ENCODE results near the gene SLC30A1. TPM values are rescaled to one million over a fixed set of nuclear protein-coding genes. Genes with fewer than 3 reads are reported as not detected.
A peak's percentile ranks its signal among the peaks of the same experiment; 100 is the strongest.

Gene SLC30A1
- total RNA-seq, 5 donors from 2014 or later (not counting 1 experiment from before 2014, with no cell fraction given) = 4.7 to 11.8 (median 9.4) TPM

DNA sequence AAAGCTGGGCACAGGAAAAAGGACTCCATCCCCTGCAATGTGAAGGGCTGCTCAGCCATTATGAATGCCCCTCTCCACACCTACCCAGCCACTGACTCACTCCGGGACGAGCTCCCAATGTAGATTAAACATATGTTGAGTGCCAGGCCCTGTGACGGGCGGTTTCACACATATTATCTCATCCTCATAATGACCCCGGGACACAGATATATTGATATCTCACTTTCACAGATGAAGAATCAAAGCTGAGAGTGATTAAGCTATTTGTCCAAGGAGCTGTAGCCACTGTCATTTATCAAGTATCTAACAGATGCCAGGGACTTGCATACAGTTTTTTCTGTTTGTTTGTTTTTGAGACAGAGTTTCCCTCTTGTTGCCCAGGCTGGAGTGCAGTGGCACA, 35.0 kb upstream of the SLC30A1 start:
- CTCF ChIA-PET = interaction anchor here in 1 of 2 donors (0.5 to 0.7 kb wide), 3 partner anchors 9 to 1687 kb away, joined by 3 to 7 read pairs (median 7); no protein-coding TSS in a partner anchor
- no peak for ATAC-seq (replicated peaks in 1 of 4)
- no peak overlapping the region for H3K27ac ChIP-seq (ENCODE audit: low read length)

DNA sequence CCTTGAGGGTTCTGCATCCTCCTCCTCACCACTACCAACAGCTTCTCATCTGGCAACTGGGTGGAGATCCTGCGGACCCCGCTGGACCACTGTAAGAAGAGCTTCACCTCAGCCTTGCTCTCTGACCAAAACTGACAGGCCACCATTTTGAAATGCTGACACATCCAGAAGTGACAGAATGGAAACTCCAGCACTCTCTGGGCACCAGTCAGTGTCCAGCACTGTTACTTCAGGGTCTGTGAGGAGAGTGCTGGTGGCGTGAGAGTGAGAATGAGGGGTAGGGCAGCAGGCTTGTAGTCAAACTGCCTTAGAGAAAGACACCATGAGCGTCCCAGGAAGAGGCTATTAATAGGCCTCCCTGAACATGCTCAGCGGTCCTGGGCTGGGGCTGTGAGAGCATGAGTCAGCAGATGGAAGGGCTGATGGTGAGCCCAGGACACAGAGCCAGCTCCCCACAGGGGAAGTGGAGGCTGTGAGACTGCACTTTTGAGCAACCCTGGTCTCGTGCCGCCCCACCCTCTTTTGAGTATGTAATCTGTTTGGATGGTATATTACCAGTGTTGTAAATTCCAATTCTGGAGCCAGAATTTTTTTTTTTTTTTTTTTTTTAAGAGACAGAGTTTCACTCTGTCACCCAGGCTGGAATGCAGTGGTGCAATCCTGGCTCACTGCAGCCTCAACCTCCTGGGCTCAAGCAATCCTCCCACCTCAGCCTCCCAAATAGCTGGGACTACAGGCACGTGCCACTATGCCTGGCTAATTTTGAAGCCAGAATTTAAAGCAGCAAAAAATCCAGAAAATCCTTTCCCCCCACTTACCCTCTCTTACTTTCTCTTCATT, 34.4 kb upstream of the SLC30A1 start:
- H3K27me3 Mint-ChIP-seq = no peaks in the 10 kb centered on the region
- no peaks in the 10 kb centered on the region for H3K36me3 Mint-ChIP-seq
- H3K9me3 Mint-ChIP-seq = no peaks in the 10 kb centered on the region
- H3K27ac Mint-ChIP-seq = no peak overlapping the region
- H3K27ac ChIP-seq (ENCODE audit: low read length) = no peak overlapping the region
- ChIA-PET POLR2A (interaction anchor here in 1 of 2 donors (0.7 kb wide), 1 partner anchor 233 kb away, joined by 9 read pairs; no protein-coding TSS in a partner anchor), CTCF (interaction anchor here in 1 of 2 donors (0.7 kb wide), 3 partner anchors 10 to 279 kb away, joined by 3 to 7 read pairs (median 7); no protein-coding TSS in a partner anchor)
- no peaks in the 10 kb centered on the region for H3K4me1 Mint-ChIP-seq
- ATAC-seq (replicated peaks in 1 of 4) (no peak), DNase-seq (peak in 5 of 35 experiments; percentile 8 to 39 (median 15))
- H3K4me3 Mint-ChIP-seq = no peak overlapping the region
- H3K36me3 ChIP-seq (ENCODE audit: control insufficient read depth in 2 of 2, extremely low read depth in 1 of 2, insufficient read depth in 1 of 2, low read length in 1 of 2) = no peaks in the 10 kb centered on the region
- H3K4me1 ChIP-seq (ENCODE audit: control insufficient read depth in 1 of 2, extremely low read depth in 1 of 2, insufficient read depth in 2 of 2, low read length in 2 of 2) = no peaks in the 10 kb centered on the region
- H3K9me3 ChIP-seq = no peaks in the 10 kb centered on the region
- WGBS (ENCODE audit: insufficient coverage) = 75% methylated on average over 5 of the region's 8 CpGs
- H3K27me3 ChIP-seq (replicated peaks in 1 of 2; ENCODE audit: control insufficient read depth in 2 of 2, extremely low read depth in 1 of 2, insufficient read depth in 2 of 2, low read length in 1 of 2) = peaks cover 0 to 3% of the 10 kb centered on the region in 2 experiments
- no peak overlapping the region for H3K4me3 ChIP-seq (ENCODE audit: control insufficient read depth in 1 of 2, extremely low read depth in 1 of 2, low read length in 1 of 2)

More for the DNA sequence above, 35.0 kb upstream of the SLC30A1 start:
- Mint-ChIP-seq H3K4me1 (no peaks in the 10 kb centered on the region), H3K9me3 (no peaks in the 10 kb centered on the region), H3K27ac (no peak overlapping the region), H3K36me3 (no peaks in the 10 kb centered on the region), H3K27me3 (no peaks in the 10 kb centered on the region), H3K4me3 (no peak overlapping the region)
- Histone ChIP-seq H3K4me3 (ENCODE audit: control insufficient read depth in 1 of 2, extremely low read depth in 1 of 2, low read length in 1 of 2) (no peak overlapping the region), H3K27me3 (replicated peaks in 1 of 2; ENCODE audit: control insufficient read depth in 2 of 2, extremely low read depth in 1 of 2, insufficient read depth in 2 of 2, low read length in 1 of 2) (peaks cover 0 to 3% of the 10 kb centered on the region in 2 experiments), H3K4me1 (ENCODE audit: control insufficient read depth in 1 of 2, extremely low read depth in 1 of 2, insufficient read depth in 2 of 2, low read length in 2 of 2) (no peaks in the 10 kb centered on the region), H3K9me3 (no peaks in the 10 kb centered on the region), H3K36me3 (ENCODE audit: control insufficient read depth in 2 of 2, extremely low read depth in 1 of 2, insufficient read depth in 1 of 2, low read length in 1 of 2) (no peaks in the 10 kb centered on the region)
- 59% methylated on average over 2 of the region's 5 CpGs for WGBS (ENCODE audit: insufficient coverage)
- POLR2A ChIA-PET = interaction anchor here in 1 of 2 donors (0.7 kb wide), 1 partner anchor 233 kb away, joined by 9 read pairs; no protein-coding TSS in a partner anchor
- DNase-seq = no peak

DNA sequence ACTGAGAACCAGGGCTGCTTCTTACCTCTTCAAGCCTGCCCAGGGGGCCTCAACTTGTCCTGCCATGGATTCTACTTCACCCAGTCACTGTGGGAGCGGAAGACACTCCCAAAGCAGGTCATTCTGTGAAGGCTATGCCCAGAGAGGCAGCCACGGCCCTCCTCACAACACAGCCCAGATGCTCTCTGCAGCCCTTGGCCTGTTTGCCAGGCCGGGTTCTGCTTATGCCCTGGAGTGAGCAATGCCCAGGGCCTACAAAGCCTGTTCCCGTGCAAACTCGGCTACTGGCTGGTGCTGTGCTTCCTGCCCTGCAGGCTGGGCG, 33.8 kb upstream of the SLC30A1 start:
- Histone ChIP-seq H3K4me3 (ENCODE audit: control insufficient read depth in 1 of 2, extremely low read depth in 1 of 2, low read length in 1 of 2) (no peak overlapping the region), H3K9me3 (no peaks in the 10 kb centered on the region), H3K27me3 (replicated peaks in 1 of 2; ENCODE audit: control insufficient read depth in 2 of 2, extremely low read depth in 1 of 2, insufficient read depth in 2 of 2, low read length in 1 of 2) (peaks cover 0 to 3% of the 10 kb centered on the region in 2 experiments), H3K27ac (ENCODE audit: low read length) (no peak overlapping the region), H3K4me1 (ENCODE audit: control insufficient read depth in 1 of 2, extremely low read depth in 1 of 2, insufficient read depth in 2 of 2, low read length in 2 of 2) (no peaks in the 10 kb centered on the region), H3K36me3 (ENCODE audit: control insufficient read depth in 2 of 2, extremely low read depth in 1 of 2, insufficient read depth in 1 of 2, low read length in 1 of 2) (no peaks in the 10 kb centered on the region)
- Mint-ChIP-seq H3K36me3 (no peaks in the 10 kb centered on the region), H3K4me3 (no peak overlapping the region), H3K27me3 (no peaks in the 10 kb centered on the region), H3K27ac (no peak overlapping the region), H3K4me1 (peaks cover 3 to 5% (median 4%) of the 10 kb centered on the region in 3 donors), H3K9me3 (no peaks in the 10 kb centered on the region)
- ChIA-PET POLR2A (no interaction called here), CTCF (no interaction called here)
- DNase-seq = no peak
- 81% methylated on average over 4 of the region's 6 CpGs for WGBS (ENCODE audit: insufficient coverage)
- ATAC-seq (replicated peaks in 1 of 4) = no peak

DNA sequence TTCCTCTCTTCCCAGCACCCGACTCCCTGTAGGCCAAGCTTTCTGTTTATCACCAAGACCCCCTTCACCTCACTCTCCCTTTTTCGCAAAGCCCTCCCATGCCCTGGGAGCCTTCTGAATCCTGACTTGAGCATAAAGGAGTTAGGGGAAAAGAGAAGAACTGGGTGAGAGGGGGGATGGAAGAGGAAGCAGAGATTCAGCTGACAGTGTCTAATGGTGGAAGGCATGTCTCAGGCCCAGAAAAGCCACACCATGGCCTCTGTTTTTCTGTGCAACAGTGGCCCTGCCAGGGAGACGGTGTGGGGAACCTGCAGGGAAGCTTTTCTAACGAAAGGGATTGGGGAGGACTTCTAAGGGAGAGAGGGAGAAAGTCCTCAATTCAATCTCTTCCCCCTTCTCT, 32.9 kb upstream of the SLC30A1 start:
- Histone ChIP-seq H3K4me1 (ENCODE audit: control insufficient read depth in 1 of 2, extremely low read depth in 1 of 2, insufficient read depth in 2 of 2, low read length in 2 of 2) (peaks cover 3 to 8% of the 10 kb centered on the region in 2 experiments), H3K36me3 (ENCODE audit: control insufficient read depth in 2 of 2, extremely low read depth in 1 of 2, insufficient read depth in 1 of 2, low read length in 1 of 2) (no peaks in the 10 kb centered on the region), H3K27ac (ENCODE audit: low read length) (no peak overlapping the region), H3K4me3 (ENCODE audit: control insufficient read depth in 1 of 2, extremely low read depth in 1 of 2, low read length in 1 of 2) (no peak overlapping the region), H3K27me3 (replicated peaks in 1 of 2; ENCODE audit: control insufficient read depth in 2 of 2, extremely low read depth in 1 of 2, insufficient read depth in 2 of 2, low read length in 1 of 2) (peaks cover 0 to 3% of the 10 kb centered on the region in 2 experiments), H3K9me3 (no peaks in the 10 kb centered on the region)
- Mint-ChIP-seq H3K36me3 (no peaks in the 10 kb centered on the region), H3K4me1 (peaks cover 11 to 13% (median 12%) of the 10 kb centered on the region in 3 donors), H3K27me3 (no peaks in the 10 kb centered on the region), H3K4me3 (no peak overlapping the region), H3K27ac (no peak overlapping the region), H3K9me3 (no peaks in the 10 kb centered on the region)
- DNase-seq (no peak), ATAC-seq (replicated peaks in 1 of 4) (no peak)
- POLR2A ChIA-PET = interaction anchor here (0.6 kb wide), 2 partner anchors 110 to 268 kb away, joined by 7 read pairs; no protein-coding TSS in a partner anchor
- CTCF ChIA-PET = interaction anchor here in 1 of 2 donors (0.5 kb wide), 1 partner anchor 186 kb away, joined by 5 read pairs; no protein-coding TSS in a partner anchor
- WGBS (ENCODE audit: insufficient coverage) = no CpG with 5 or more reads among the region's 4 CpGs

DNA sequence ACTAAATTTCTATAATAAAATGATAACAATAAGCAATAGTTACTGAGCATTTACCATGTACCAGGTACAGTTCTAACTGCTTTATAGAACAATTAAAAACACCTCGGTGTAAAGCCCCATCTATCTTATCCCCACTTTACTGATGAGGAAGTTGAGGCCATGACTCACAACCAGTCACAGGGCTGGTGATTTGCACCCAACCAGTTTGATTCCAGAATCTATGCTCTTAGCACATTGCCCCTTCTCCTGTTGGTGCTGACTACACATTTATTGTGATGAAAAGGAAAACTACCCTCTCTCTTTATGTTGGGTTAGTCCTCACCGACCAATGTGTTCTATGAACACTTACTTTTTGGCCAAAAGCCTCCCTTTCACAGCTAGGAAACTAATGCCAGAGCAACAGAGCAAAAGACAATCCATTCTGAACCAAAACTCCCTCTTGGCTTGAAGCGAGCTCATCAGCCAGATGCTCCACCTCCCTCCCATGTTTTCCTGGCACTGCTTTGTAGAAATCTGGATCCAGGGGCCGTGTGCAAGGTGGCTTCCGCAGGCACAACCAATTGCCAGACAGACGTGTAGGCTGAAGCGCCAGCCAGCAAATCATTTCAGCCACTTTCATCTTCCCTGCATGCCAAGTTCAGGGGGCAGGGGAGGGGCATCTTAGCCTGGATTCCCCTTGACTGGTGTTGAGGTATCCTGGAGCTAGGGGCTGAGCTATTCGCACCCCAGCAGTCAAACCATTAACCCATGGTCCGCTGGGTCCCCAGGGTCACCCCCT, 32.0 kb upstream of the SLC30A1 start:
- Histone ChIP-seq H3K9me3 (no peaks in the 10 kb centered on the region), H3K36me3 (ENCODE audit: control insufficient read depth in 2 of 2, extremely low read depth in 1 of 2, insufficient read depth in 1 of 2, low read length in 1 of 2) (no peaks in the 10 kb centered on the region), H3K4me1 (ENCODE audit: control insufficient read depth in 1 of 2, extremely low read depth in 1 of 2, insufficient read depth in 2 of 2, low read length in 2 of 2) (peaks cover 5 to 10% of the 10 kb centered on the region in 2 experiments), H3K27ac (ENCODE audit: low read length) (no peak overlapping the region), H3K27me3 (replicated peaks in 1 of 2; ENCODE audit: control insufficient read depth in 2 of 2, extremely low read depth in 1 of 2, insufficient read depth in 2 of 2, low read length in 1 of 2) (peaks cover 0 to 3% of the 10 kb centered on the region in 2 experiments), H3K4me3 (ENCODE audit: control insufficient read depth in 1 of 2, extremely low read depth in 1 of 2, low read length in 1 of 2) (no peak overlapping the region)
- no peaks in the 10 kb centered on the region for H3K27me3 Mint-ChIP-seq
- ChIA-PET CTCF (no interaction called here), POLR2A (no interaction called here)
- H3K4me3 Mint-ChIP-seq = no peak overlapping the region
- H3K4me1 Mint-ChIP-seq = peaks cover 19 to 21% (median 20%) of the 10 kb centered on the region in 3 donors
- 71% methylated on average over 5 of the region's 9 CpGs for WGBS (ENCODE audit: insufficient coverage)
- no peak for DNase-seq
- no peak for ATAC-seq (replicated peaks in 1 of 4)
- H3K27ac Mint-ChIP-seq = no peak overlapping the region
- no peaks in the 10 kb centered on the region for H3K36me3 Mint-ChIP-seq
- no peaks in the 10 kb centered on the region for H3K9me3 Mint-ChIP-seq
